ENCODE results near the gene SPTB.

DNA sequence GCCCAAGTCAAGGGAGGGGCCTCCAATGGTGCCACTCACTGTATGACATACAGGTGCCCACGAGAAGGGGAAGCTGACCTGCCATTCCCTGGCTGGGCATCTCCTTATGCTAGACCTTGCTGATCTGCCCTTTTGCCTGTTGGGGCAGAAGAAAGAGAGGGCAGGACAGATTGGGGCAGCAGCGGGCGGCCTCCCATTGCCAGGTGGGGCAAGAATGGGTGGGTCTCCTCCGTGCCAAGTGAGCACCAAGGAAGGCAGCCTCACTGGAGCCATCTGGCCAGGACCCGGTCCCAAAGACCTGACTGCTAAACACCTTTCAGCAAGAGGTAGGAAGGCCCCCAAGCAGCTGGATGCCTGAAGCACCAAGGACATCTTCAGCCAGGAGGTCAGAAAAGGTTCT lies 125.0 kb downstream of the SPTB start:
- TF ChIP-seq POLR2A (IDR thresholded peaks at IDR 0.05; ENCODE audit: low read length) = no peak
- TF ChIP-seq GATA1 (IDR thresholded peaks at IDR 0.05; ENCODE audit: low read depth, low read length) = no peak
